ENCODE data around the gene PIK3CB.
"Not testable (repeated sequence)": the region's sequence is repeated elsewhere in the genome, so short reads cannot be mapped to it uniquely, and the experiment has no call there.

The PIK3CB gene

DNA sequence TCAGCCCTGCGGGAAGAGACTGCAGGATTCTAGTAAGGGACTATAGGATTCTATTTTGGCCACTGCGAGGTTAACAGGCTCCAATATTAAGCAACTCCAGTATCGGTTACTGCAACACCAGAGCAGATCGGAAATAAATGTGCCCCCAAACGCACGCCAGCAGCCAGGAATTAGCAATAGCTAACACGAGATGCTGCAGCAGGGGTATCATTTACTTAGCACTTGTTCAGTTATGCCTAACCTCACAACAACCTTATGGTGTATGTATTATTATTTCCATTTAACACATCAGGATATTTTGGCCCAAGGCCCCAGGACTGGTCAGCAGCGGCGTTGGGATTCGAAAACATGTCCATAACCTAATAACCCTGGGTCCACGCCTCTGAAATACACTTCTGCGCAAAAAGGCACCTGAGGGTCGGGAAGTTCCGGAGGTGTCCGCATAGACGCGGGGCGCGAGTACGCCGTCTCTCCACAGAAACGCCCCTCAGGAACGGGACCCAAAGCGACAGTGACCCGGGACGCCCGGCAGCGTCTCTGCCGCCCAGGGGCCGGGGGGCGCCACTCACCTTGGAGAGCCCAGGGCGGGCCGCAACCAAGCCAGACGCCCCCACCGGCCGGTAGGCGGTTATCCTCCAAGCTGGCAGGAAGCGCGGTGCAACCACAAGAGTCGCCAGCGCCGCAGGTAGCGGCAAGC lies 681 bp downstream of the PIK3CB start:
- H3K36me3 ChIP-seq (replicated peaks), result no peaks in the 10 kb centered on the region
- DNase-seq, result peak; percentile 16
- no peaks in the 10 kb centered on the region for H3K27me3 ChIP-seq (replicated peaks)
- peak overlapping the region; percentile 79 for H3K27ac ChIP-seq
- peak overlapping the region; percentile 82 for H3K4me3 ChIP-seq (ENCODE audit: low read depth, low read length)
- TF ChIP-seq CTCF (IDR thresholded peaks at IDR 0.05; ENCODE audit: low read depth, low read length, missing control alignments), result peak; percentile 27
- in situ Hi-C loops (cut with HindIII; ENCODE audit: low pct_ligation_motif_present, low sequenced_read_pairs), result no loop called here

GRCh38 chr3:138832473-138833057 lies 2.2 kb downstream of the PIK3CB start:
- H3K27ac ChIP-seq; in situ Hi-C loops (cut with HindIII; ENCODE audit: low pct_ligation_motif_present, low sequenced_read_pairs); H3K36me3 ChIP-seq (replicated peaks); DNase-seq; H3K4me3 ChIP-seq (ENCODE audit: low read depth, low read length); H3K27me3 ChIP-seq (replicated peaks): not testable (repeated sequence)

DNA sequence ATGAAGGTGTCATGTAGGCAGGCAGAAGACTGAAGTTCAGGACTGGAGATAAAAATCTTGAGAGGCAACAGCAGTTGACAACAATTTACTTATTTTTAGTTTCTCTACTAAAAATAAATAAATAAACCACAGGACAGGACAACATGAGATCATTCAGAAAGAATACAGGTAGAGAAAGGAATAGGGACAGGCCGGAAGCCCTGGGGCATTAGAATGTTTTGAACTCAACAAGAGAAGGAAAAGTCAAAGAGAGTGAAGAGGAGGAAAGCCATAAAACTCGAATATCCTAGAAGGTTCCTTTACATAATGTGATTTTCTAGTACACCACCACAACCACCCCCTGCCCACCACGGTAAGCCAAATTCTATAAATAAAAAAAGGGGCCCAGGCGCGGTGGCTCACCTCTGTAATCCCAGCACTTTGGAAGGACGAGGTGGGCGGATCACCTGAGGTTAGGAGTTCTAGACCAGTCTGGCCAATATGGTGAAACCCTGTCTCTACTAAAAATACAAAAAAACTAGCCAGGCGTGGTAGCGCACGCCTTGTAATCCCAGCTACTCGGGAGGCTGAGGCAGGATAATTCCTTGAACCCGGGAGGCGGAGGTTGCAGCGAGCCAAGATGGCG lies 4.7 kb downstream of the PIK3CB start:
- in situ Hi-C loops (cut with HindIII; ENCODE audit: low pct_ligation_motif_present, low sequenced_read_pairs), result no loop called here
- H3K4me3 ChIP-seq (ENCODE audit: low read depth, low read length), result no peak overlapping the region
- no peak for DNase-seq
- H3K27me3 ChIP-seq (replicated peaks), result no peaks in the 10 kb centered on the region
- H3K36me3 ChIP-seq (replicated peaks), result no peaks in the 10 kb centered on the region
- TF ChIP-seq CTCF (IDR thresholded peaks at IDR 0.05; ENCODE audit: low read depth, low read length, missing control alignments), result no peak
- no peak overlapping the region for H3K27ac ChIP-seq

DNA sequence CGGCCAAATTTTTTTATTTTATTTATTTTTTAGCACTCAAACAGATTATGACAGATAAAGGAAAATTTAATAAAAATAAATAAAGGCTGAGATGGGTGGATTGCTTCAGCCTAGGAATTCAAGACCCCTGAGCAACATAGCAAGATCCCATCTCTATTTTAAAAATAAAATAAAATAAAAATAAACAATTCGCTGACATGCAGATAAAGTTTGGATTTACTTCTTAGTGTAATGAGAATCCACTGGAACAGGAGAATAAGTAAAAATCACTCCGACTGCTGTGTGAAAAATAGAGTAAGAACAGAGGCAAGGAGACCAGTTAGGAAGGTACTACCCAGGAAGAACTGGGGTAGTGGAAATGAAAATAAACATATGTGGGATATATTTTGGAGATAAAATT lies 5.6 kb downstream of the PIK3CB start:
- Histone ChIP-seq H3K4me3 (ENCODE audit: low read depth, low read length) (no peak overlapping the region), H3K36me3 (replicated peaks) (no peaks in the 10 kb centered on the region), H3K27me3 (replicated peaks) (no peaks in the 10 kb centered on the region), H3K27ac (no peak overlapping the region)
- no peak for TF ChIP-seq CTCF (IDR thresholded peaks at IDR 0.05; ENCODE audit: low read depth, low read length, missing control alignments)
- in situ Hi-C loops (cut with HindIII; ENCODE audit: low pct_ligation_motif_present, low sequenced_read_pairs), result no loop called here
- DNase-seq, result no peak

GRCh38 chr3:138827222-138827621 lies 7.5 kb downstream of the PIK3CB start:
- DNase-seq, result no peak
- Histone ChIP-seq H3K4me3 (ENCODE audit: low read depth, low read length) (no peak overlapping the region), H3K27me3 (replicated peaks) (no peaks in the 10 kb centered on the region), H3K27ac (no peak overlapping the region), H3K36me3 (replicated peaks) (no peaks in the 10 kb centered on the region)
- no peak for TF ChIP-seq CTCF (IDR thresholded peaks at IDR 0.05; ENCODE audit: low read depth, low read length, missing control alignments)
- in situ Hi-C loops (cut with HindIII; ENCODE audit: low pct_ligation_motif_present, low sequenced_read_pairs), result no loop called here

DNA sequence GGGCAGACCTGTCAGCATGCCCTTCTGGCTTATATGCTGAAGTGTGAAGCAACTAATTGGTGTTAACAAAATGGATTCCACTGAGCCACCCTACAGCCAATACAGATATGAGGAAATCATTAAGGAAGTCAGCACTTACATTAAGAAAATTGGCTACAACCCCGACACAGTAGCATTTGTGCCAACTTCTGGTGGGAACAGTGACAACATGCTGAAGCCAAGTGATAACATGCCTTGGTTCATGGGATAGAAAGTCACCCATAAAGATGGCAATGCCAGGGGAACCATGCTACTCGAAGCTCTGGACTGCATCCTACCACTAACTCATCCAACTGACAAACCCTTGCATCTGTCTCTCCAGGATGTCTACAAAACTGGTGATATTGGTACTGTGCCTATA lies 9.4 kb downstream of the PIK3CB start:
- Histone ChIP-seq H3K27ac (no peak overlapping the region), H3K27me3 (replicated peaks) (no peaks in the 10 kb centered on the region), H3K4me3 (ENCODE audit: low read depth, low read length) (no peak overlapping the region), H3K36me3 (replicated peaks) (no peaks in the 10 kb centered on the region)
- no peak for TF ChIP-seq CTCF (IDR thresholded peaks at IDR 0.05; ENCODE audit: low read depth, low read length, missing control alignments)
- in situ Hi-C loops (cut with HindIII; ENCODE audit: low pct_ligation_motif_present, low sequenced_read_pairs), result no loop called here
- DNase-seq, result no peak
